Endothelial cell of umbilical vein (primary cell): ENCODE results near the gene KRTAP4-4. TPM values are rescaled to one million over a fixed set of nuclear protein-coding genes. Genes with fewer than 3 reads are reported as not detected.

Source experiments
- BruUV-seq: library from RNA; stranded (reverse); fragments of 400-500 nt; replicated peaks from 2 replicates; lab custom pipeline; 2021; lab: Mats Ljungman, UMichigan
- CTCF ChIA-PET: fragments of 300-600, 350-600 bp; sonication (Branson Sonifier 250); formaldehyde crosslinking; loops from one replicate; lab custom pipeline; 2021; ENCODE audit warnings: antibody characterized with exemption, inconsistent platforms; lab: Charles Lee
- POLR2A ChIA-PET: fragments of 300-600, 350-600 bp; sonication (Branson Sonifier 250); formaldehyde crosslinking; loops from one replicate; lab custom pipeline; 2021; ENCODE audit warnings: antibody characterized with exemption, inconsistent platforms; lab: Charles Lee
- DNase-seq: peaks from one replicate; pipeline ENCODE4 v3.0.0-alpha.2; 2011; ENCODE audit warnings: low read depth, low spot score
- FAIRE-seq: peaks from 2 replicates; lab custom pipeline; 2011; peaks lifted over from hg19 to GRCh38; lab: Jason Lieb, UNC
- H2AFZ ChIP-seq: 2 replicates; pipeline ENCODE4 v1.6.0; 2012; ENCODE audit warnings: low read depth, low read length, control low read depth, inconsistent platforms
- H3K27ac ChIP-seq: 2 replicates; pipeline ENCODE4 v1.5.1; 2011; ENCODE audit warnings: low read depth, mild to moderate bottlenecking, control low read depth, low read length, moderate library complexity; ENCODE audit not compliant: insufficient read depth
- H3K27me3 ChIP-seq, 2 experiments: 2 replicates each; pipeline versions ENCODE4 v1.6.0 to v1.6.1; 2011; ENCODE audit warnings: low read length in 2 of 2, mixed read lengths in 1 of 2; ENCODE audit not compliant: control insufficient read depth in 2 of 2, insufficient read depth in 2 of 2
- H3K36me3 ChIP-seq, 2 experiments: 2 replicates in 1 of 2; 3 replicates in 1 of 2; pipeline ENCODE4 v1.5.1; 2011; ENCODE audit warnings: low read length in 2 of 2, mild to moderate bottlenecking in 1 of 2, moderate library complexity in 1 of 2; ENCODE audit not compliant: control insufficient read depth in 2 of 2, insufficient read depth in 2 of 2; ENCODE audit errors: extremely low read depth in 1 of 2
- H3K4me1 ChIP-seq: 3 replicates; pipeline ENCODE4 v1.5.1; 2011; ENCODE audit warnings: mild to moderate bottlenecking, low read length; ENCODE audit not compliant: control insufficient read depth, insufficient read depth; ENCODE audit errors: extremely low read depth
- H3K4me2 ChIP-seq: 2 replicates; pipeline ENCODE4 v1.6.1; 2011; ENCODE audit warnings: low read length, control low read depth, mixed read lengths; ENCODE audit not compliant: insufficient read depth
- H3K4me3 ChIP-seq, 3 experiments: fragments of 200-600 bp in 1 of 3; sonication (generic), shearing (Covaris generic) in 1 of 3; replicated peaks in 1 of 3; 2 replicates each; pipeline ENCODE4 v1.5.1; 2011 to 2016; ENCODE audit warnings: control low read depth in 3 of 3, low read length in 3 of 3, mild to moderate bottlenecking in 2 of 3, inconsistent platforms in 1 of 3, low read depth in 1 of 3, moderate library complexity in 1 of 3; ENCODE audit not compliant: insufficient read depth in 1 of 3
- H3K79me2 ChIP-seq: 2 replicates; pipeline ENCODE4 v1.6.0; 2012; ENCODE audit warnings: low read length, inconsistent platforms; ENCODE audit not compliant: control insufficient read depth, insufficient read depth
- H3K9ac ChIP-seq: replicated peaks from 2 replicates; pipeline ENCODE3; 2011; ENCODE audit warnings: low read length, control low read depth; ENCODE audit not compliant: insufficient read depth; ENCODE audit errors: extremely low read depth
- H3K9me1 ChIP-seq: replicated peaks from 3 replicates; pipeline ENCODE4 v1.6.0; 2011; ENCODE audit warnings: mild to moderate bottlenecking, low read length; ENCODE audit not compliant: control insufficient read depth, insufficient read depth; ENCODE audit errors: extremely low read depth
- H3K9me3 ChIP-seq: replicated peaks from 2 replicates; pipeline ENCODE4 v1.5.1; 2012; ENCODE audit warnings: low read length, inconsistent platforms; ENCODE audit not compliant: control insufficient read depth, insufficient read depth
- H4K20me1 ChIP-seq: replicated peaks from 2 replicates; pipeline ENCODE3; 2011; ENCODE audit warnings: mild to moderate bottlenecking, low read length; ENCODE audit not compliant: control insufficient read depth, insufficient read depth; ENCODE audit errors: extremely low read depth
- CTCF ChIP-seq, 2 donors: IDR thresholded peaks; 1 replicate in 1 of 2; 2 replicates in 1 of 2; pipeline ENCODE4 v1.5.1; 2011; ENCODE audit warnings: low read length in 2 of 2, mild to moderate bottlenecking in 2 of 2, moderate library complexity in 2 of 2, control low read depth in 1 of 2, inconsistent platforms in 1 of 2, low read depth in 1 of 2; ENCODE audit not compliant: insufficient read depth in 1 of 2; ENCODE audit errors: extremely low read depth in 1 of 2
- EZH2 ChIP-seq: IDR thresholded peaks from 2 replicates; pipeline ENCODE4 v1.6.1; 2012; ENCODE audit warnings: borderline replicate concordance, low read depth, mild to moderate bottlenecking, moderate library complexity, low read length, inconsistent platforms; ENCODE audit not compliant: severe bottlenecking
- FOS ChIP-seq: IDR thresholded peaks from 2 replicates; pipeline ENCODE4 v1.6.1; 2011; ENCODE audit warnings: mild to moderate bottlenecking, low read length, moderate library complexity, borderline replicate concordance; ENCODE audit not compliant: insufficient read depth
- GATA2 ChIP-seq: IDR thresholded peaks from 2 replicates; pipeline ENCODE4 v1.7.0; 2011; ENCODE audit warnings: low read depth, mild to moderate bottlenecking, moderate library complexity, mixed read lengths, low read length; ENCODE audit not compliant: insufficient read length, insufficient read depth
- JUN ChIP-seq: IDR thresholded peaks from 2 replicates; pipeline ENCODE4 v1.6.1; 2011; ENCODE audit warnings: borderline replicate concordance, low read depth; ENCODE audit not compliant: insufficient read length, insufficient read depth
- MAX ChIP-seq: IDR thresholded peaks from 2 replicates; pipeline ENCODE4 v1.6.1; 2011; ENCODE audit not compliant: insufficient read depth, insufficient read length
- MYC ChIP-seq: IDR thresholded peaks from one replicate; pipeline ENCODE4 v1.6.1; 2011; ENCODE audit warnings: mild to moderate bottlenecking, low read depth, low read length
- POLR2A ChIP-seq: IDR thresholded peaks from 2 replicates; pipeline ENCODE4 v1.6.1; 2012; ENCODE audit warnings: low read depth, mild to moderate bottlenecking, control low read depth, low read length
- POLR2AphosphoS5 ChIP-seq: IDR thresholded peaks from 2 replicates; pipeline ENCODE4 v1.6.1; 2012; ENCODE audit warnings: low read depth, mild to moderate bottlenecking, control low read depth, low read length, moderate library complexity; ENCODE audit not compliant: insufficient read depth
- dilution Hi-C: fragments of 300-500 bp; cut with MboI; formaldehyde crosslinking; loops from one replicate; pipeline ENCODE4 v1.15.0; 2019; ENCODE audit warnings: low sequenced_read_pairs; ENCODE audit not compliant: extremely low pct_ligation_motif_present
- intact Hi-C: fragments of 100-400 bp; cut with micrococcal nuclease; formaldehyde crosslinking; loops from one replicate; pipeline ENCODE4 v1.10.0; 2022
- polyA plus RNA-seq, 4 experiments: library from polyadenylated mRNA; depleted of rRNA in 3 of 4; stranded (reverse) in 3 of 4; unstranded in 1 of 4; fragments of >200 nt; gene quantifications; 2 replicates each; pipeline versions ENCODE4 v1.2.1 to v1.2.3, GENCODE V29; 2011 to 2012; ENCODE audit warnings: missing spikeins in 1 of 4
- total RNA-seq: library from RNA; stranded (reverse); gene quantifications from 2 replicates; pipeline ENCODE4 v1.2.3, GENCODE V29; 2021

KRTAP4-4 gene
- total and polyA plus RNA-seq, 2 donors (not counting 3 experiments of a cell fraction or from before 2014, with no cell fraction given): not detected

GRCh38 chr17:41141361-41141760 is 19.2 kb downstream of the KRTAP4-4 start:
- Histone ChIP-seq H3K27me3 (no peaks in the 10 kb centered on the region), H2AFZ (no peak overlapping the region), H3K4me3 (no peak overlapping the region), H3K4me2 (no peak overlapping the region), H3K27ac (no peak overlapping the region), H3K9me3 (no peaks in the 10 kb centered on the region), H3K36me3 (no peaks in the 10 kb centered on the region), H3K9me1 (no peaks in the 10 kb centered on the region), H3K4me1 (no peaks in the 10 kb centered on the region), H3K79me2 (no peaks in the 10 kb centered on the region), H3K9ac (no peak overlapping the region), H4K20me1 (no peaks in the 10 kb centered on the region)
- dilution Hi-C loops (no loop called here), intact Hi-C loops (no loop called here)
- BruUV-seq: no TSS peak
- DNase-seq (no peak), FAIRE-seq (no peak)
- CTCF ChIA-PET: no interaction called here
- POLR2A ChIA-PET: no interaction called here
- TF ChIP-seq MYC (no peak), POLR2AphosphoS5 (no peak), GATA2 (no peak), FOS (no peak), POLR2A (no peak), EZH2 (no peak), MAX (no peak), CTCF (IDR thresholded peaks at IDR 0.05; ENCODE audit: extremely low read depth in 1 of 2, insufficient read depth in 1 of 2, low read depth in 1 of 2, low read length in 2 of 2) (no peak), JUN (no peak)
